ENCODE data around the gene UBL3. TPM values are rescaled to one million over a fixed set of nuclear protein-coding genes. Genes with fewer than 3 reads are reported as not detected.

UBL3 gene
- total and polyA plus RNA-seq, 10 donors = 10.2 to 39.1 (median 30.5) TPM

DNA sequence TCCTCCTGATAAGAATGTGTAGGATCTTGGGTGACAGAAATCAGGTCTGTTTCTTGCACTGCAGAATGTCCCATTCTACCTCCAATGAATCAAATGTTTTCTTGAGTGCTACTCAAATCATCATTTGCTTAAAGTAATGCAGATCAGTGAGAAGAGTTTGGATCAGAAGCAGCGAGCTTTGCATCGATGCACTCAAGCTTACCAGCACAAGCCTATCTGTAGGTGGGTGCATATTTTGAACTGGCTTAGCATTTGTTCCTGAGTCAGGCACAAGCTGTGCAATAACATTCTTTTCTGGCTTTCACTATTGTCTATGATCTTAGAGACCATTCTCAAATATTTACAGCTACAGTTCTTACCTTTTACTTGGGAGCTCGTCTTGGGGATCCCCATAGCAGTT, 109.5 kb downstream of the UBL3 start:
- Histone ChIP-seq H3K4me3 (no peak overlapping the region), H3K27me3 (replicated peaks in 1 of 7) (peaks cover 0 to 3% (median 0%) of the 10 kb centered on the region in 7 donors), H3K36me3 (no peaks in the 10 kb centered on the region), H3K4me1 (peaks cover 0 to 4% (median 0%) of the 10 kb centered on the region in 6 donors), H3K9me3 (no peaks in the 10 kb centered on the region), H3K27ac (no peak overlapping the region)
- TF ChIP-seq POLR2AphosphoS5 (IDR thresholded peaks at IDR 0.05) = no peak
- TF ChIP-seq, protein P1, sequence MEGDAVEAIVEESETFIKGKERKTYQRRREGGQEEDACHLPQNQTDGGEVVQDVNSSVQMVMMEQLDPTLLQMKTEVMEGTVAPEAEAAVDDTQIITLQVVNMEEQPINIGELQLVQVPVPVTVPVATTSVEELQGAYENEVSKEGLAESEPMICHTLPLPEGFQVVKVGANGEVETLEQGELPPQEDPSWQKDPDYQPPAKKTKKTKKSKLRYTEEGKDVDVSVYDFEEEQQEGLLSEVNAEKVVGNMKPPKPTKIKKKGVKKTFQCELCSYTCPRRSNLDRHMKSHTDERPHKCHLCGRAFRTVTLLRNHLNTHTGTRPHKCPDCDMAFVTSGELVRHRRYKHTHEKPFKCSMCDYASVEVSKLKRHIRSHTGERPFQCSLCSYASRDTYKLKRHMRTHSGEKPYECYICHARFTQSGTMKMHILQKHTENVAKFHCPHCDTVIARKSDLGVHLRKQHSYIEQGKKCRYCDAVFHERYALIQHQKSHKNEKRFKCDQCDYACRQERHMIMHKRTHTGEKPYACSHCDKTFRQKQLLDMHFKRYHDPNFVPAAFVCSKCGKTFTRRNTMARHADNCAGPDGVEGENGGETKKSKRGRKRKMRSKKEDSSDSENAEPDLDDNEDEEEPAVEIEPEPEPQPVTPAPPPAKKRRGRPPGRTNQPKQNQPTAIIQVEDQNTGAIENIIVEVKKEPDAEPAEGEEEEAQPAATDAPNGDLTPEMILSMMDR (IDR thresholded peaks at IDR 0.05 in 8 of 11, conservative IDR thresholded peaks at IDR 0.05 in 3 of 11) = no peak
- no peak for TF ChIP-seq POLR2A (IDR thresholded peaks at IDR 0.05)
- intact Hi-C loops (cut with DNase I; ENCODE audit: low total_unique reads) = no loop called here
- 81 to 92% (median 87%) methylated on average over 3 of the region's 3 CpGs for WGBS, 5 donors
- DNase-seq = no peak

DNA sequence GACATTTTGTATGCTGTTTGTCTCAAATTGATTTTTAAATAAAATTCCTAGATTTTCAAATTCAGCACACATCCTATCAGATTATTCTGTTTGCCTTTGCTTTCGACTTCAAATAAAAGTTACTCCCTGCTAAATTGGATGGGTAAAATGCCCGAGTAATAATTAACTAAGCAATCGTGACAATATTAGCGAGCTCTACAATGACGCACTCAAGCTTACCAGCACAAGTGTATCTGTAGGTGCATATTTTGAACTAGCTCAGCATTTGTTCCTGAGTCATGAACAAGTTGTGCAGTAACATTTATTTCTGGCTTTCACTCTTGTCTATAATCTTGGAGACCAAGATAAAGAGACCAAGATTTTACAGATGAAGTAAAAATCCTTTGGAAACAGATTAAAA, 113.4 kb downstream of the UBL3 start:
- TF ChIP-seq POLR2AphosphoS5 (IDR thresholded peaks at IDR 0.05) (no peak), POLR2A (IDR thresholded peaks at IDR 0.05) (no peak)
- TF ChIP-seq, protein P1 (IDR thresholded peaks at IDR 0.05 in 8 of 11, conservative IDR thresholded peaks at IDR 0.05 in 3 of 11) = no peak
- intact Hi-C loops (cut with DNase I; ENCODE audit: low total_unique reads) = no loop called here
- Histone ChIP-seq H3K27ac (no peak overlapping the region), H3K4me1 (peaks cover 0 to 4% (median 0%) of the 10 kb centered on the region in 6 donors), H3K9me3 (no peaks in the 10 kb centered on the region), H3K27me3 (replicated peaks in 1 of 7) (peaks cover 0 to 28% (median 0%) of the 10 kb centered on the region in 7 donors), H3K4me3 (no peak overlapping the region), H3K36me3 (no peaks in the 10 kb centered on the region)
- 93 to 96% (median 95%) methylated on average over 5 of the region's 5 CpGs for WGBS, 5 donors
- DNase-seq = no peak

DNA sequence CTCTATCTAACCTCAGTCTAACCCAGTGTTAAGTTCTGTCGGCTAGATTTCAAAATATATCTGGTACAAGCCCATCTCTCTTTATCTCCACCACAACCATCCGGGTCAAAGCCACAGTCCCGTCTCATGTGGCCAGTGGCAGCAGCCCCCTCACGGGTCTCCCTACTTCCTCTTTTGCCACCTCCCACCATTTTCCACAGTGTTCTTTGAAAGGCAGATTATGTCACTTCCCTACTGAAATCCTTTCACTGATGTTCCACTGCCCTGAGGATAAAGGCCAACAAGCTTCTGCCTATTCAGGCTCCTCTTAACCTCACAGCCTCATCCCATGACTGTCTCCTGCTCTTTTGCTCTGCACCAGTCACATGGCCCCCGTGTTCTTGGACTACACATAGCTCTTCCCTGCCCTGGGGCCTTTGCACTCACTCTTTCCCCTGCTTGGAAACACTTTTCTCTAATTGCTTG, 117.2 kb downstream of the UBL3 start:
- TF ChIP-seq, protein P1 (IDR thresholded peaks at IDR 0.05 in 8 of 11, conservative IDR thresholded peaks at IDR 0.05 in 3 of 11) = no peak
- TF ChIP-seq POLR2AphosphoS5 (IDR thresholded peaks at IDR 0.05) = no peak
- no peak for TF ChIP-seq POLR2A (IDR thresholded peaks at IDR 0.05)
- Histone ChIP-seq H3K4me1 (no peaks in the 10 kb centered on the region), H3K4me3 (no peak overlapping the region), H3K36me3 (no peaks in the 10 kb centered on the region), H3K27ac (no peak overlapping the region), H3K27me3 (replicated peaks in 1 of 7) (peaks cover 0 to 57% (median 0%) of the 10 kb centered on the region in 7 donors), H3K9me3 (no peaks in the 10 kb centered on the region)
- intact Hi-C loops (cut with DNase I; ENCODE audit: low total_unique reads) = no loop called here
- WGBS, 5 donors = 22 to 40% (median 32%) methylated on average over 5 of the region's 5 CpGs
- DNase-seq = no peak

DNA sequence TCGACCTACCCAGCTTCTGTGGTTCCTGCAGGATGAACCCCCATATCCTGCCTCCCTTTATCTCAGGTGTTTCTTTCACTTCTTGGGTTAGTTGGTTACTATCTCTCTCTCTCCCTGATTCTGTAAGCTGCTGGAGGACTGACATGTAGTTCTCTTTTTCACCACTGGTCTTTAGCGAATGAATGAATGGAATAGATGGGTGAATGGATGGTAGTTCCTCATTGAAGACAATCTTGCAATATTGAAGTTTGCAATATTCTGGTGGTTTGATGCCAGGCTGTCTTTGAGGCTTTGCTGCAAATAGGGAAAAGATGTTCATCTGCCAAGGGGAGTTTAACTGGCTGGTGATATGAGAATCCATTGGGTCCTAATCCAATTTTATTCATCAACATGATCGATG, 120.2 kb downstream of the UBL3 start:
- no peak for DNase-seq
- 47 to 68% (median 60%) methylated on average over 3 of the region's 3 CpGs for WGBS, 5 donors
- Histone ChIP-seq H3K36me3 (no peaks in the 10 kb centered on the region), H3K27me3 (replicated peaks in 1 of 7) (peaks cover 0 to 46% (median 0%) of the 10 kb centered on the region in 7 donors), H3K27ac (no peak overlapping the region), H3K9me3 (peaks cover 0 to 12% (median 0%) of the 10 kb centered on the region in 8 donors), H3K4me3 (no peak overlapping the region), H3K4me1 (no peaks in the 10 kb centered on the region)
- intact Hi-C loops (cut with DNase I; ENCODE audit: low total_unique reads) = no loop called here
- no peak for TF ChIP-seq POLR2AphosphoS5 (IDR thresholded peaks at IDR 0.05)
- no peak for TF ChIP-seq POLR2A (IDR thresholded peaks at IDR 0.05)
- TF ChIP-seq, protein P1 (IDR thresholded peaks at IDR 0.05 in 8 of 11, conservative IDR thresholded peaks at IDR 0.05 in 3 of 11) = no peak
